Parathyroid adenoma (tissue), 2 donors: ENCODE results near the gene MAP4.

Experiments used
- H2AFZ ChIP-seq: fragments of 300-600 bp; sonication (generic); one replicate; pipeline ENCODE4 v1.7.0; 2017; ENCODE audit warnings: antibody characterized with exemption, mild to moderate bottlenecking
- H3K27ac ChIP-seq: fragments of 300-600 bp; sonication (generic); one replicate; pipeline ENCODE4 v1.7.0; 2017
- H3K27me3 ChIP-seq: fragments of 300-600 bp; sonication (generic); one replicate; pipeline ENCODE4 v1.7.0; 2017; ENCODE audit warnings: low read length; ENCODE audit not compliant: control insufficient read depth, insufficient read depth
- H3K36me3 ChIP-seq: fragments of 300-600 bp; sonication (generic); one replicate; pipeline ENCODE4 v1.7.0; 2017; ENCODE audit warnings: low read length; ENCODE audit not compliant: control insufficient read depth, insufficient read depth
- H3K4me1 ChIP-seq: fragments of 300-600 bp; sonication (generic); one replicate; pipeline ENCODE4 v1.7.0; 2017; ENCODE audit warnings: control low read depth
- H3K4me2 ChIP-seq: fragments of 300-600 bp; sonication (generic); one replicate; pipeline ENCODE4 v1.7.0; 2017; ENCODE audit warnings: low read length
- H3K4me3 ChIP-seq: fragments of 300-600 bp; sonication (generic); one replicate; pipeline ENCODE4 v1.7.0; 2017; ENCODE audit warnings: low read depth, low read length
- H3K79me2 ChIP-seq: fragments of 300-600 bp; sonication (generic); one replicate; pipeline ENCODE4 v1.7.0; 2017; ENCODE audit warnings: control low read depth
- H3K9ac ChIP-seq: fragments of 300-600 bp; sonication (generic); one replicate; pipeline ENCODE4 v1.7.0; 2017; ENCODE audit warnings: mild to moderate bottlenecking
- H3K9me3 ChIP-seq: fragments of 300-600 bp; sonication (generic); one replicate; pipeline ENCODE4 v1.7.0; 2017; ENCODE audit warnings: low read length; ENCODE audit not compliant: control insufficient read depth
- TF ChIP-seq, protein P1 (sequence below): fragments of 300-600 bp; sonication (generic); IDR thresholded peaks from one replicate; pipeline ENCODE4 v1.7.0; 2017; ENCODE audit warnings: antibody characterized with exemption, mild to moderate bottlenecking
- donor health status: primary hyperparathyroidism.

The MAP4 gene

DNA sequence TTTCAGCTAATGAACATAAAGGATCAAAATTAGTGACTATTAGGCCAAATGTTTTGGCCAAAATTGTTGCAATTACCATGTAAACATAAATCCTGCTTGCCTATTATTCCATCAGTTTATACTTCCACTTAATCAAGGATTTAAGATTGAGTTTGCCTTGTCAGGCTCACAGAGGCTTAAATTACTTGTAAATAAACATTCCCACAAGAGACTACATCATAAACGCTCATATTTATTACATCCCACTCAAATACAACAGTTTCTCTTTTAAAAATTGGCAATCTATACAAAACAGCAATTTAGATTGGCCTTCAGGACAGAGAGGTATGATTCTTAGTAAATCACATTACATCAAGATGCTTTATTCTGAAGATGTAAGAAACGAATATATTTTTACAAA lies 9.9 kb upstream of the MAP4 start:
- Histone ChIP-seq H3K4me3 (no peak overlapping the region), H2AFZ (no peak overlapping the region), H3K79me2 (peaks cover 4% of the 10 kb centered on the region), H3K36me3 (no peaks in the 10 kb centered on the region), H3K9me3 (no peaks in the 10 kb centered on the region), H3K9ac (no peak overlapping the region), H3K27ac (no peak overlapping the region), H3K27me3 (no peaks in the 10 kb centered on the region), H3K4me2 (no peak overlapping the region), H3K4me1 (peaks cover 4% of the 10 kb centered on the region)
- TF ChIP-seq, protein P1, sequence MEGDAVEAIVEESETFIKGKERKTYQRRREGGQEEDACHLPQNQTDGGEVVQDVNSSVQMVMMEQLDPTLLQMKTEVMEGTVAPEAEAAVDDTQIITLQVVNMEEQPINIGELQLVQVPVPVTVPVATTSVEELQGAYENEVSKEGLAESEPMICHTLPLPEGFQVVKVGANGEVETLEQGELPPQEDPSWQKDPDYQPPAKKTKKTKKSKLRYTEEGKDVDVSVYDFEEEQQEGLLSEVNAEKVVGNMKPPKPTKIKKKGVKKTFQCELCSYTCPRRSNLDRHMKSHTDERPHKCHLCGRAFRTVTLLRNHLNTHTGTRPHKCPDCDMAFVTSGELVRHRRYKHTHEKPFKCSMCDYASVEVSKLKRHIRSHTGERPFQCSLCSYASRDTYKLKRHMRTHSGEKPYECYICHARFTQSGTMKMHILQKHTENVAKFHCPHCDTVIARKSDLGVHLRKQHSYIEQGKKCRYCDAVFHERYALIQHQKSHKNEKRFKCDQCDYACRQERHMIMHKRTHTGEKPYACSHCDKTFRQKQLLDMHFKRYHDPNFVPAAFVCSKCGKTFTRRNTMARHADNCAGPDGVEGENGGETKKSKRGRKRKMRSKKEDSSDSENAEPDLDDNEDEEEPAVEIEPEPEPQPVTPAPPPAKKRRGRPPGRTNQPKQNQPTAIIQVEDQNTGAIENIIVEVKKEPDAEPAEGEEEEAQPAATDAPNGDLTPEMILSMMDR: no peak

DNA sequence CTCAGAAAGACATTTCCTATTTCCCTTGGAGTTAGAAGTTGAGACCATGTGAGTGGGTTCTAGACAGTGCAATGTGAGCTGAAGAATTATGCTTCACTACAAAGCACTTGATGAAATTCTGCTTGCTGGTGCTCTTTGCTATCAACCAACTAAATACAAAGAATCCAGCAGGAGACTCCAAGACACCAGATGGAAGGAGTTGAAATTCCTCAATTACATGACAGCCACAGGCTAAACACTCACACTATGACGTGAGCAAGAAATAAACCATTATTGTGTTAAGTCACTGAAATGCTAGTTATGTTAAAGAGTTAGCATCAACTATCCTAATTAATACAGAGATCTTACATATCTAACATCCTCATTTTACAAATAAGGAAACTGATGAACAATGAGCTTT lies 8.2 kb upstream of the MAP4 start:
- TF ChIP-seq, protein P1: no peak
- Histone ChIP-seq H3K27ac (no peak overlapping the region), H2AFZ (no peak overlapping the region)

DNA sequence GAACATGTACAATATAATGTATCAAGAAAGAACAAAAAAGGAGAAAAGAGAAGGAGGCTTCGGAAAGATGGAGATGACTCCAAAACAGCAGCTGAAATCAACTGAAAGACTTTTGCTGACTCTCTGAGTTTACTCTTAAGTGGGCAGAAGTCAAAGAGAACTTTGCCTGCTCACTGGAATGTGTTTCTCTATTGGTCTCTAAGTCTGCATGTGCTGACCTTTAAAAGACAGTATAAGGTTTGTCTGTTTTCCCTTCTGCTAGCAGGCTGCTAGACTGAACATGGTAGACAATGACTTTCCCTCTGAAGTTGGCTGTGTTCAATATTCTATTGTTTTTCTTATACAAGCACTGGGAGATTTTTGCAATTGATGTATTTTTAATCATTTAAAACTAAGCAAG lies 7.2 kb upstream of the MAP4 start:
- Histone ChIP-seq H3K4me1 (peaks cover 4% of the 10 kb centered on the region), H3K27ac (no peak overlapping the region), H3K9ac (no peak overlapping the region), H3K9me3 (no peaks in the 10 kb centered on the region), H3K36me3 (no peaks in the 10 kb centered on the region), H2AFZ (no peak overlapping the region), H3K4me2 (no peak overlapping the region), H3K79me2 (no peaks in the 10 kb centered on the region), H3K27me3 (no peaks in the 10 kb centered on the region), H3K4me3 (no peak overlapping the region)
- TF ChIP-seq, protein P1: no peak

More for the DNA sequence above, 8.2 kb upstream of the MAP4 start:
- H3K4me2 ChIP-seq: no peak overlapping the region
- H3K4me1 ChIP-seq: peaks cover 4% of the 10 kb centered on the region
- H3K27me3 ChIP-seq: no peaks in the 10 kb centered on the region
- H3K4me3 ChIP-seq: no peak overlapping the region
- no peak overlapping the region for H3K9ac ChIP-seq
- H3K36me3 ChIP-seq: no peaks in the 10 kb centered on the region
- peaks cover under 1% of the 10 kb centered on the region for H3K79me2 ChIP-seq
- no peaks in the 10 kb centered on the region for H3K9me3 ChIP-seq

DNA sequence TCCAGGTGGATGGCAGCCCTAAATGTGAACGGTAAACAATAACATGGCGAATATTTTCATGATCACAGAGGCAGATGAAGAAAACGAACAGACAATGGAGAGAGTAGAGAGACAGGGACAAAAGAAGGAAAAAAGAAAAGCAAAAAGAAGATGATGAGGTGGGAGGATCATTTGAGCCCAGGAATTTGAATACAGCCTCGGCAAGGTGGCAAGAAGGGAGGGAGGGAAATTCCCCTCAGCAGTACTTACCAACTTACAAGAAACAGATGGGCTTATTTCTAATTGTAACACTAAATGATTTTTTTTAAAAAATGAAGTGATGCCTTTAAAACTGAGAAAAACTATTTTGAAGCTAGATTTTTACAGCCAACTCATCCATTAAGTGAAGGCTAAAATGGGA lies 6.0 kb upstream of the MAP4 start:
- Histone ChIP-seq H3K36me3 (no peaks in the 10 kb centered on the region), H3K4me2 (no peak overlapping the region), H3K9ac (no peak overlapping the region), H3K27me3 (no peaks in the 10 kb centered on the region), H3K4me1 (no peaks in the 10 kb centered on the region), H3K79me2 (no peaks in the 10 kb centered on the region), H3K9me3 (no peaks in the 10 kb centered on the region), H3K4me3 (no peak overlapping the region), H2AFZ (no peak overlapping the region), H3K27ac (no peak overlapping the region)
- TF ChIP-seq, protein P1: no peak

DNA sequence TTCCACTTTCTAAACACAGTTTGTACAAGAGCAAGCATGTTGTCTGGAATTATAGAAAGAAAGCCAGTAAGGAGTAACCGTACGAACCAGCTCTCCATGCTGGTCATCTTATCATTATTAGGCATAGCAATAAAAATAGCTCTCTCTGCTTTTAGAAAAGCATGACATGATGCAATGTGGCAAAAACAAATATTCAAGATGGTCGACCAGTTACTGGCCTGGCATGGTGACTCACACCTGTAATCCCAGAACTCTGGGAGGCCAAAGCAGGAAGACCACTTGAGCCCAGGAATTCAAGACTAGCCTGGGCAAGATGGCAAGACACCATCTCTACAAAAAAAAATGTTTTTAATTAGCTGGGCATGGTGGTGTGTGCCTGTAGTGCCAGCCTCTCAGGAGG lies 2.6 kb upstream of the MAP4 start:
- peaks cover 2% of the 10 kb centered on the region for H3K4me1 ChIP-seq

More for the DNA sequence above, 2.6 kb upstream of the MAP4 start:
- Histone ChIP-seq H3K36me3 (no peaks in the 10 kb centered on the region), H2AFZ (no peak overlapping the region), H3K27me3 (no peaks in the 10 kb centered on the region), H3K79me2 (peaks cover 1% of the 10 kb centered on the region), H3K27ac (no peak overlapping the region), H3K9ac (no peak overlapping the region), H3K9me3 (no peaks in the 10 kb centered on the region), H3K4me3 (no peak overlapping the region), H3K4me2 (no peak overlapping the region)
- TF ChIP-seq, protein P1: no peak
